Activated CD4-positive, alpha-beta memory T cell treated with anti-CD3 and anti-CD28 coated beads, Interleukin-2, amount 10 ng/mL, durations not matched to agents 7 days and 5 days (primary cell): ENCODE results near the gene HAUS2. TPM values are rescaled to one million over a fixed set of nuclear protein-coding genes. Genes with fewer than 3 reads are reported as not detected.

Experiments
- total RNA-seq, 2 experiments: library from RNA; stranded (reverse); gene quantifications; one replicate each; pipeline ENCODE4 v1.2.3, GENCODE V29; 2021

The HAUS2 gene
- total RNA-seq, 2 experiments from 2014 or later: 35.1 to 35.8 TPM

Other genes with a start within 250 kb of the HAUS2 start
- 1 to 10 TPM; 3.7 to 4.4 TPM for gene CAPN3, start 189.3 kb upstream of the HAUS2 start, total RNA-seq
- gene ZNF106, start 57.7 kb upstream of the HAUS2 start, total RNA-seq: 10 to 100 TPM; 43.6 to 47.8 TPM
- gene SNAP23, start 53.2 kb upstream of the HAUS2 start, total RNA-seq: 10 to 100 TPM; 46.0 to 49.1 TPM
- 10 to 100 TPM; 21.2 to 23.5 TPM for gene LRRC57, start within 50 bp of the HAUS2 start, total RNA-seq
- gene STARD9, start 26.8 kb downstream of the HAUS2 start, total RNA-seq: 1 to 10 TPM; 8.2 TPM
- 10 to 100 TPM; 22.1 to 26.2 TPM for gene CDAN1, start 188.3 kb downstream of the HAUS2 start, total RNA-seq